HepG2 (cell line): Measurements from ENCODE around the gene GBGT1. TPM values are rescaled to one million over a fixed set of nuclear protein-coding genes. Genes with fewer than 3 reads are reported as not detected.

Experiments used
- ATAC-seq: fragments of 200-7000 bp; cut with Tn5 transposase; 3 replicates; pipeline ENCODE4 v1.9.1; 2020; ENCODE audit warnings: mild to moderate bottlenecking, moderate library complexity
- BruUV-seq: library from RNA; stranded (reverse); fragments of 400-500 nt; replicated peaks from 2 replicates; lab custom pipeline; 2021; lab: Mats Ljungman, UMichigan
- CTCF ChIA-PET: fragments of 300-600 bp; formaldehyde crosslinking; extraction: SDS; loops from one replicate; lab custom pipeline; 2021; ENCODE audit warnings: low total read pairs, inconsistent platforms, low intra/inter-chr PET ratio; lab: Yijun Ruan, JAX
- POLR2A ChIA-PET: fragments of 350-600 bp; sonication (Branson Sonifier 250); formaldehyde crosslinking; loops from one replicate; lab custom pipeline; 2020; ENCODE audit warnings: antibody characterized with exemption, inconsistent platforms; lab: Yijun Ruan, JAX
- DNase-seq: peaks from one replicate; pipeline ENCODE4 v3.0.0-alpha.2; 2015; ENCODE audit warnings: low spot score
- FAIRE-seq: peaks from 3 replicates; lab custom pipeline; 2011; peaks lifted over from hg19 to GRCh38; lab: Jason Lieb, UNC
- H2AFZ ChIP-seq: one replicate; pipeline ENCODE4 v1.6.1; 2011; ENCODE audit warnings: low read length, inconsistent platforms
- H3K27ac ChIP-seq: fragments of 300-600 bp; 3 replicates; pipeline ENCODE4 v1.8.0; 2011; ENCODE audit warnings: mixed run types, mild to moderate bottlenecking, mixed read lengths, low read length, inconsistent platforms; ENCODE audit not compliant: insufficient read depth; ENCODE audit errors: extremely low read length
- H3K27me3 ChIP-seq, 2 experiments: fragments of 200-600 bp in 1 of 2; 2 replicates in 1 of 2; 3 replicates in 1 of 2; pipeline versions ENCODE4 v1.6.0 to v1.8.0; 2011; ENCODE audit warnings: low read length in 2 of 2, mild to moderate bottlenecking in 2 of 2, moderate library complexity in 2 of 2, inconsistent platforms in 1 of 2; ENCODE audit not compliant: insufficient read depth in 2 of 2, control insufficient read depth in 1 of 2
- H3K36me3 ChIP-seq, 2 experiments: fragments of 200-600 bp in 1 of 2; replicated peaks in 1 of 2; 2 replicates in 1 of 2; 3 replicates in 1 of 2; pipeline versions ENCODE4 v1.5.1 to v1.8.0; 2011; ENCODE audit warnings: low read length in 2 of 2, inconsistent platforms in 1 of 2; ENCODE audit not compliant: insufficient read depth in 2 of 2, control insufficient read depth in 1 of 2
- H3K4me1 ChIP-seq: 2 replicates; pipeline ENCODE4 v1.5.1; 2012; ENCODE audit warnings: low read length, inconsistent platforms; ENCODE audit not compliant: insufficient read depth
- H3K4me2 ChIP-seq: 2 replicates; pipeline ENCODE4 v1.6.0; 2011; ENCODE audit warnings: low read depth, low read length, inconsistent platforms
- H3K4me3 ChIP-seq, 3 experiments: fragments of 200-600 bp in 1 of 3; sonication (generic), shearing (Covaris generic) in 1 of 3; replicated peaks in 1 of 3; 2 replicates each; pipeline ENCODE4 v1.5.1; 2011 to 2016; ENCODE audit warnings: low read length in 3 of 3, inconsistent platforms in 2 of 3, low read depth in 2 of 3, mild to moderate bottlenecking in 2 of 3, control low read depth in 1 of 3, mixed read lengths in 1 of 3; ENCODE audit not compliant: insufficient read depth in 1 of 3
- H3K79me2 ChIP-seq: one replicate; pipeline ENCODE4 v1.6.1; 2011; ENCODE audit warnings: low read length, inconsistent platforms; ENCODE audit not compliant: insufficient read depth
- H3K9ac ChIP-seq: 2 replicates; pipeline ENCODE4 v1.6.0; 2011; ENCODE audit warnings: mild to moderate bottlenecking, low read depth, low read length, inconsistent platforms; ENCODE audit not compliant: insufficient read depth
- H3K9me3 ChIP-seq: 2 replicates; pipeline ENCODE4 v1.5.1; 2012; ENCODE audit warnings: mild to moderate bottlenecking, low read length
- H4K20me1 ChIP-seq: 2 replicates; pipeline ENCODE4 v1.6.0; 2011; ENCODE audit warnings: inconsistent platforms, mild to moderate bottlenecking, low read length, moderate library complexity; ENCODE audit not compliant: insufficient read depth
- CBX5 ChIP-seq: sonication (generic); formaldehyde crosslinking; IDR thresholded peaks from 2 replicates; pipeline ENCODE4 v1.4.0; 2020; ENCODE audit warnings: missing genetic modification reagents, borderline replicate concordance
- ETV6 ChIP-seq: sonication (generic); formaldehyde crosslinking; conservative IDR thresholded peaks from 2 replicates; pipeline ENCODE4 v1.4.0; 2020; ENCODE audit warnings: missing genetic modification reagents
- GFI1 ChIP-seq: sonication (generic); formaldehyde crosslinking; IDR thresholded peaks from 2 replicates; pipeline ENCODE4 v1.5.0; 2020; ENCODE audit warnings: missing genetic modification reagents, mild to moderate bottlenecking, borderline replicate concordance
- HHEX ChIP-seq: IDR thresholded peaks from 2 replicates; pipeline ENCODE4 v1.6.1; 2016; ENCODE audit warnings: control low read depth
- HOXA9 ChIP-seq: sonication (generic); formaldehyde crosslinking; IDR thresholded peaks from 2 replicates; pipeline ENCODE4 v1.8.1; 2022; ENCODE audit warnings: missing genetic modification reagents, mild to moderate bottlenecking, moderate library complexity, borderline replicate concordance
- KMT2B ChIP-seq: IDR thresholded peaks from 2 replicates; pipeline ENCODE4 v1.6.1; 2016; ENCODE audit warnings: missing genetic modification reagents, missing compliant biosample characterization
- MAFK ChIP-seq, 2 experiments: IDR thresholded peaks in 1 of 2; conservative IDR thresholded peaks in 1 of 2; 2 replicates each; pipeline ENCODE4 v1.6.1; 2011; ENCODE audit warnings: improper control_type of control experiment in 2 of 2, low read length in 2 of 2
- MTA3 ChIP-seq: sonication (generic); formaldehyde crosslinking; IDR thresholded peaks from 2 replicates; pipeline ENCODE4 v1.4.0; 2020; ENCODE audit warnings: missing genetic modification reagents
- NONO ChIP-seq, 2 experiments: fragments of 450-650 bp in 1 of 2; sonication (generic) in 1 of 2; formaldehyde crosslinking in 1 of 2; IDR thresholded peaks in 1 of 2; conservative IDR thresholded peaks in 1 of 2; 2 replicates each; pipeline versions ENCODE4 v1.6.1 to v1.8.0; 2017 to 2022; ENCODE audit warnings: mild to moderate bottlenecking in 1 of 2, missing genetic modification reagents in 1 of 2, moderate library complexity in 1 of 2
- REPIN1 ChIP-seq: sonication (generic); formaldehyde crosslinking; IDR thresholded peaks from 2 replicates; pipeline ENCODE4 v1.8.0; 2022; ENCODE audit warnings: missing genetic modification reagents, low read depth, mild to moderate bottlenecking, borderline replicate concordance
- SRSF9 ChIP-seq: fragments of 200-400 bp; formaldehyde crosslinking; IDR thresholded peaks from 2 replicates; pipeline ENCODE4 v1.6.1; 2018; ENCODE audit warnings: borderline replicate concordance, mild to moderate bottlenecking, low read depth, low read length; ENCODE audit not compliant: insufficient read depth, poor library complexity, severe bottlenecking
- STAT5B ChIP-seq: sonication (generic); formaldehyde crosslinking; IDR thresholded peaks from 2 replicates; pipeline ENCODE4 v1.4.0; 2020; ENCODE audit warnings: missing genetic modification reagents
- ZNF234 ChIP-seq: sonication (generic); formaldehyde crosslinking; conservative IDR thresholded peaks from 2 replicates; pipeline ENCODE4 v1.5.1; 2020; ENCODE audit warnings: mild to moderate bottlenecking, missing genetic modification reagents
- ZNF460 ChIP-seq: sonication (generic); formaldehyde crosslinking; IDR thresholded peaks from 2 replicates; pipeline ENCODE4 v1.5.1; 2020; ENCODE audit warnings: missing genetic modification reagents, mild to moderate bottlenecking, borderline replicate concordance
- WGBS: methylation state at CpG from one replicate; pipeline ENCODE4 v1.1.6; 2017; ENCODE audit warnings: low lambda C conversion rate; 5-methylcytosine and 5-hydroxymethylcytosine counted together
- in situ Hi-C: cut with HindIII; loops from 2 replicates; pipeline ENCODE4 v1.10.0; 2017; ENCODE audit warnings: low pct_unique_long_range_greater_than_20kb; ENCODE audit not compliant: extremely low pct_ligation_motif_present
- intact Hi-C: fragments of 100-400 bp; cut with micrococcal nuclease; formaldehyde crosslinking; loops from one replicate; pipeline ENCODE4 v1.10.0; 2022; ENCODE audit not compliant: unreplicated experiment
- polyA plus RNA-seq, 8 experiments: library from polyadenylated mRNA; depleted of rRNA in 3 of 8; stranded (reverse) in 7 of 8; unstranded in 1 of 8; fragments of >200 nt; fragmentation: Illumina TruSeq in 4 of 8; extraction: Trizol in 4 of 8; gene quantifications; 2 replicates each; pipeline versions ENCODE4 v1.2.1 to v1.2.3, GENCODE V29; 2011 to 2016; ENCODE audit warnings: low read depth in 4 of 8, missing spikeins in 1 of 8, mixed read lengths in 1 of 8; ENCODE audit not compliant: insufficient read depth in 1 of 8
- total RNA-seq, 5 experiments: library from RNA; depleted of rRNA; stranded (reverse); fragments of >200 nt; fragmentation: Illumina TruSeq; extraction: Trizol; gene quantifications; 2 replicates each; pipeline ENCODE4 v1.2.3, GENCODE V29; 2016; ENCODE audit warnings: low read depth in 1 of 5
- TF ChIP-seq, protein P1 (sequence below): sonication (generic); formaldehyde crosslinking; IDR thresholded peaks from 2 replicates; pipeline ENCODE4 v1.4.0; 2020; ENCODE audit warnings: missing genetic modification reagents
- TF ChIP-seq, protein P2 (sequence below): sonication (generic); formaldehyde crosslinking; IDR thresholded peaks from 2 replicates; pipeline ENCODE4 v1.4.0; 2020; ENCODE audit warnings: missing genetic modification reagents

The GBGT1 gene
- total and polyA plus RNA-seq, 2 of the 13 experiments (the other 11 are each of a cell fraction or from before 2014, with no cell fraction given) = not detected

DNA sequence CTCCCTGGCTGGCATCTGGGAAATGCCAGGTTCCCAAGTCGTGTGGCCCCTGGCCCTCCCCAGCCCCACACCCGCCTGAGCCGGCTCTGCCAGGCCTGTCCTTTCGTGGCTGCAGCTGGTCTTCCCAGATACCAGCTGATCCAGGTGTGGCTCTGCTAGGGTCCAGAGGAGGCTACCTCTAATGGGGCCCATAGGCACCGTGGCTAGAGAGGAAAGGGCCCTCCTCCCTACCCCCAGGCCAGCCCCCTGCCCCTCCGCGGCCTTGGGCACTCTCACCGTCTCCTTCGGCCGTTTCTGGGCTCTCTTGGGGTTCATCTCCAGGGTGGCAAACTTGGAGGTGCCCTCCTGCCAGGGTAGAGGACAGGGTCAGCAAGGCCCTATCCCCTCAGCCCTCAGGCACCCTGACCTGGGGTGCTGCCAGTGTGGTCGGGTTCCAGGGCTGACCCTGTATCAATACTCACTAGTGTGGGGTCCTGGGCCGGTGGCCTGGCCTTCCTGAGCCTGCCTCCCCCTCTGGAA, 59.7 kb downstream of the GBGT1 start:
- POLR2A ChIA-PET = no interaction called here
- H3K4me1 ChIP-seq = no peaks in the 10 kb centered on the region
- FAIRE-seq = no peak
- H3K79me2 ChIP-seq = no peaks in the 10 kb centered on the region
- no peak for DNase-seq
- no peak for TF ChIP-seq ZNF460
- TF ChIP-seq KMT2B = no peak
- no peak for TF ChIP-seq ZNF234
- TF ChIP-seq HHEX = no peak
- no peak for TF ChIP-seq HOXA9
- TF ChIP-seq, protein P1, sequence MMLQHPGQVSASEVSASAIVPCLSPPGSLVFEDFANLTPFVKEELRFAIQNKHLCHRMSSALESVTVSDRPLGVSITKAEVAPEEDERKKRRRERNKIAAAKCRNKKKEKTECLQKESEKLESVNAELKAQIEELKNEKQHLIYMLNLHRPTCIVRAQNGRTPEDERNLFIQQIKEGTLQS (CRISPR knock-in tag) = no peak
- TF ChIP-seq ETV6 = no peak
- no peak for TF ChIP-seq MTA3 (CRISPR knock-in tag)
- TF ChIP-seq, protein P2, sequence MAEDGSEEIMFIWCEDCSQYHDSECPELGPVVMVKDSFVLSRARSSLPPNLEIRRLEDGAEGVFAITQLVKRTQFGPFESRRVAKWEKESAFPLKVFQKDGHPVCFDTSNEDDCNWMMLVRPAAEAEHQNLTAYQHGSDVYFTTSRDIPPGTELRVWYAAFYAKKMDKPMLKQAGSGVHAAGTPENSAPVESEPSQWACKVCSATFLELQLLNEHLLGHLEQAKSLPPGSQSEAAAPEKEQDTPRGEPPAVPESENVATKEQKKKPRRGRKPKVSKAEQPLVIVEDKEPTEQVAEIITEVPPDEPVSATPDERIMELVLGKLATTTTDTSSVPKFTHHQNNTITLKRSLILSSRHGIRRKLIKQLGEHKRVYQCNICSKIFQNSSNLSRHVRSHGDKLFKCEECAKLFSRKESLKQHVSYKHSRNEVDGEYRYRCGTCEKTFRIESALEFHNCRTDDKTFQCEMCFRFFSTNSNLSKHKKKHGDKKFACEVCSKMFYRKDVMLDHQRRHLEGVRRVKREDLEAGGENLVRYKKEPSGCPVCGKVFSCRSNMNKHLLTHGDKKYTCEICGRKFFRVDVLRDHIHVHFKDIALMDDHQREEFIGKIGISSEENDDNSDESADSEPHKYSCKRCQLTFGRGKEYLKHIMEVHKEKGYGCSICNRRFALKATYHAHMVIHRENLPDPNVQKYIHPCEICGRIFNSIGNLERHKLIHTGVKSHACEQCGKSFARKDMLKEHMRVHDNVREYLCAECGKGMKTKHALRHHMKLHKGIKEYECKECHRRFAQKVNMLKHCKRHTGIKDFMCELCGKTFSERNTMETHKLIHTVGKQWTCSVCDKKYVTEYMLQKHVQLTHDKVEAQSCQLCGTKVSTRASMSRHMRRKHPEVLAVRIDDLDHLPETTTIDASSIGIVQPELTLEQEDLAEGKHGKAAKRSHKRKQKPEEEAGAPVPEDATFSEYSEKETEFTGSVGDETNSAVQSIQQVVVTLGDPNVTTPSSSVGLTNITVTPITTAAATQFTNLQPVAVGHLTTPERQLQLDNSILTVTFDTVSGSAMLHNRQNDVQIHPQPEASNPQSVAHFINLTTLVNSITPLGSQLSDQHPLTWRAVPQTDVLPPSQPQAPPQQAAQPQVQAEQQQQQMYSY (CRISPR knock-in tag) = no peak
- TF ChIP-seq SRSF9 = no peak
- TF ChIP-seq GFI1 (CRISPR knock-in tag) = no peak
- no peak for TF ChIP-seq STAT5B (CRISPR knock-in tag)
- TF ChIP-seq REPIN1 (CRISPR knock-in tag) = no peak
- no peak for TF ChIP-seq CBX5 (CRISPR knock-in tag)
- TF ChIP-seq MAFK (conservative IDR thresholded peaks at IDR 0.05 in 1 of 2, IDR thresholded peaks at IDR 0.05 in 1 of 2; ENCODE audit: low read length in 2 of 2) = no peak
- no peak for TF ChIP-seq NONO (IDR thresholded peaks at IDR 0.05)
- TF ChIP-seq NONO (CRISPR knock-in tag; conservative IDR thresholded peaks at IDR 0.05) = no peak
- TF ChIP-seq, all 625 proteins: peak for 0
- Histone ChIP-seq H3K9ac (no peak overlapping the region), H4K20me1 (peaks cover 6% of the 10 kb centered on the region; the same call in 1 of the 2 replicates), H3K4me3 (no peak overlapping the region), H3K27ac (no peak overlapping the region), H3K4me2 (no peak overlapping the region), H3K27me3 (no peaks in the 10 kb centered on the region), H2AFZ (no peak overlapping the region), H3K9me3 (no peaks in the 10 kb centered on the region), H3K36me3 (peaks cover 29 to 59% of the 10 kb centered on the region in 2 experiments; a peak in 4 of 5 replicates)
- intact Hi-C loops (loop anchor here (1.0 kb wide), 1 partner anchor 40 kb away; no protein-coding TSS in a partner anchor), in situ Hi-C loops (no loop called here)
- no TSS peak for BruUV-seq
- 98% methylated on average over 6 of the region's 12 CpGs for WGBS
- ATAC-seq = no peak
- CTCF ChIA-PET = interaction anchor here (1.2 to 5.1 kb wide), 2 partner anchors 42 to 76 kb away, joined by 4 to 70 read pairs; no protein-coding TSS in a partner anchor
